Activated T-cell treated with anti-CD3 and anti-CD28 coated beads, Interleukin-2, amount 50 U/mL, for 72 hours (primary cell): ENCODE data around the gene CLDN11. TPM values are rescaled to one million over a fixed set of nuclear protein-coding genes. Genes with fewer than 3 reads are reported as not detected.

Experiments used
- ATAC-seq, 2 donors: fragments of 150-1000 bp; cut with Tn5 transposase; replicated peaks in 1 of 2; 2 replicates each; pipeline ENCODE4 v1.10.0; 2021; ENCODE audit warnings: moderate library complexity in 2 of 2, mild to moderate bottlenecking in 1 of 2
- DNase-seq, 2 donors: peaks; one replicate each; pipeline ENCODE4 v3.0.0; 2021 to 2022; ENCODE audit warnings: mixed read lengths in 1 of 2
- H3K27ac Mint-ChIP-seq: one replicate; pipeline ENCODE4 v1.8.0; 2022; ENCODE audit warnings: mild to moderate bottlenecking, moderate library complexity, mixed read lengths
- H3K27me3 Mint-ChIP-seq: one replicate; pipeline ENCODE4 v1.8.0; 2022; ENCODE audit warnings: low read depth, mixed read lengths
- H3K36me3 Mint-ChIP-seq, 2 donors: one replicate each; pipeline ENCODE4 v1.8.0; 2022; ENCODE audit warnings: mixed read lengths in 2 of 2, mild to moderate bottlenecking in 1 of 2; ENCODE audit not compliant: insufficient read depth in 2 of 2
- H3K4me1 Mint-ChIP-seq: one replicate; pipeline ENCODE4 v1.8.0; 2022; ENCODE audit warnings: low read depth, mixed read lengths
- H3K4me3 Mint-ChIP-seq, 2 donors: one replicate each; pipeline ENCODE4 v1.8.0; 2022; ENCODE audit warnings: mild to moderate bottlenecking in 2 of 2, mixed read lengths in 2 of 2, moderate library complexity in 2 of 2
- H3K9me3 Mint-ChIP-seq, 2 donors: one replicate each; pipeline ENCODE4 v1.8.0; 2022; ENCODE audit warnings: mixed read lengths in 2 of 2
- total RNA-seq, 2 donors: library from RNA; stranded (reverse); gene quantifications; one replicate each; pipeline ENCODE4 v1.2.3, GENCODE V29; 2022

Gene CLDN11
- total RNA-seq, 2 donors from 2014 or later, result not detected

DNA sequence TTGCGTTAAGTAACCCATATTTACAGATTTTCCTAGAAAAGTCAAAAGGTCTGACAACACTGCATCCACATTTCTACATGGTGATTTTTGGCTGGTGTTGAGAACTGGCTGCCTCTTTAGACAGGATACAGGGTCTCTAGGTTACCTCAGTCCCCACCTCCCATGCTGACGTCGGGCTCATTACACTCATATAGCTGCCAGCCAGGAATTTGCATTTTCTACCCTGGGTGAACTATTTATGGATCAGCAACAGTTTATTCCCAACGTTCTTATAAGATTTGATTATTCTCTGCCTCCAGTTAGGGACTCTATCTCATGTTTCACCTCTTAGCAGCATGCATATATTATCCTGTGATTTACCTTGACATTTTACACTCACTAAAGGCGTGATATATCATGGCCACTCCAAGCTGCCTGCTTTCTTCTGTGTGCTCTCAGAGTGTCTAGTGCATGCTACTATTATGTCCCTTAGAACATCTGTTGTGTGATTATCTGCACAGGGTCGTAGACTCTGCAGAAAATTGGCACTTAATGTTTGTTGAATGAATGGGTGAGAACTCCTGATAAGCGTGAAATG is 49.0 kb downstream of the CLDN11 start:
- Mint-ChIP-seq H3K27me3 (peaks cover 28% of the 10 kb centered on the region), H3K27ac (no peak overlapping the region), H3K4me3 (no peak overlapping the region), H3K4me1 (peaks cover 12% of the 10 kb centered on the region), H3K36me3 (no peaks in the 10 kb centered on the region), H3K9me3 (no peaks in the 10 kb centered on the region)
- ATAC-seq (no peak), DNase-seq (no peak)

DNA sequence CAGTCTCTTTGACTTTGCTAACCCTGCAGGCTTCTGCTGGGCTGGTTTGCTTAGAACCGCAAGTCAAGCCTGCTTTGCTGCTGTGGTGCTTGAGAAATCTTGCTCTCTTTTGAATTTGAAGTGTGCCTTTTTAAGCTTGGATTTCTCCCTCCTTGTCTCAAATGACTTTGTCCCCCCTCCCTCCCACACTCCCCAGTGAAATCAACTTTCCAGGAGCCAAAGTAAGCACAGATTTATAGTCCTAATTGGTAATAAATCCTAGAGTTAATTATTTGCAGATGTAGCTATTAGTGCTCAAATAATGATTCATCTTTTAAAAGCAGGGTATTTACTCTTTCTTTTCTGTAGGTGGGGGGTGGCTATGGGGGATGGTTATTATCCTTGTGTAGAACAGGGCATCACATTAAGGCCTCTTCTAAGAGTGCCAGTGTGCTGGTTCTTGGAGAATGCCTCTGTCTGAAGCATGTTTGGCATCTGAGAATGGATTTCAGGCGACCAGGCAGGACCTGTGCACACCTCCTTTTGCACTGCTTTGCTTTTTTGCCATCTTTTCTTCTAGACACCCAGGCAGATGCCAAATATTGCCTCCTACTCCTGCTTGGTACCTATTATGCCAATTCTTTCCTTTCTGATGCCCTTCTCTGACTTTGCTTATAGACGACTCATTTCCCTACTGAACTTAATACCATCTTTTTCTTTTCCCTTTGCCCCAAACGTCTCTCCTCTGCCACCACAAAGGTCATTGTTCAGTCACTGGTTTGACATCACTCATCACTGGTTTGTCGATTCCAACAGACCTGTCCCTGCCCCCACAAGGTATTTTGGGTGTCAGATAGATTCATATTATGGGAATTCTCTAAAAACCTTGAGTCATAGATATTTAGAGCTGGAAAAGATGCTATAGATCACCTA is 50.7 kb downstream of the CLDN11 start:
- DNase-seq (no peak), ATAC-seq (peak; percentile 39 to 62)
- H3K36me3 Mint-ChIP-seq, result no peaks in the 10 kb centered on the region
- no peaks in the 10 kb centered on the region for H3K9me3 Mint-ChIP-seq
- no peak overlapping the region for H3K27ac Mint-ChIP-seq
- peaks cover 30% of the 10 kb centered on the region for H3K27me3 Mint-ChIP-seq
- no peak overlapping the region for H3K4me3 Mint-ChIP-seq
- peaks cover 12% of the 10 kb centered on the region for H3K4me1 Mint-ChIP-seq

DNA sequence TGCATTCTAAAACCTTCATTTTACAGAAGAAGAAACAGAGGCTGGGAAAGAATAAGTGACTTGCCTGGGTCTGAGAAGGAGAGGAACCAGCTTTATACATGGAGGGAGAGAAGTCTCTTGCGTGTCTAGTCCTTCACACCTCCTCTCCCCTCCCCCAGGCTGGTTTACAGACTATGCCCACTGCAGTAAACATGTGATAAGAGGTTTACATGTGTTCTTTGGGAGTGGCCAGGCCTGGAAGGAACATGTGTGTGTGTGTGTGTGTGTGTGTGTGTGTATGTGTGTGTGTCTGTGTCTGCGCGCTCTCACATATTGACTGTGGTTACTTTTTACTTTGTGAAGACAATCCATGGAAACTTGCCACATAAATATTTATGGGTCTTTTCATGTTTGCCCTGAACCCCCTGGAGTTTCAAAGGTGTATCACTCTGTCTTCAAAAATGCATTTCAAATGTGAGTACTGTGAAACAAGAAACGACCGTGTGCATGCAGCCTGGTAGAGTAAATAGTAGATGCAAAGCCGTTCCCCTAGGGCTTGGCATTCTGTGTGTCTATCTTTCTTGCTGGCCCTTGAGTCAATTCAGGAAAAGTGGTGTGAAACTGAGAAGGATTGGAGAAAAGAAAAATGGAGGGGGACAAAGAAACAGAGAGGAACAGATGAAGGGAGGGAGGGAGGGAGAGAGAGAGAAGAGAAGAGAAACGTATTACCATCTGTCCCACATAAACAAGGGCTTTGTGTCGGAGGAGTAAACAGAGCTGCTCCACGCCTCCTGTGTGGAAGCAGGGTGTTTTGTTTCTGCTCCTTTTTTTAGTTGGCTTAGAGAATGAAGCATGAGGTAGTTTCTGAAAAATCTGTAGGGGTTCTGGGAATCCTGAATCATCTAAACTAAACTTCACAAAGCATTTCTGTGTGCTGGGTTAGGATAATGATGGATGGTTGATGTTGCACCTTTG is 51.7 kb downstream of the CLDN11 start:
- no peaks in the 10 kb centered on the region for H3K36me3 Mint-ChIP-seq
- ATAC-seq, result peak; percentile 15 to 26
- H3K4me1 Mint-ChIP-seq, result peaks cover 12% of the 10 kb centered on the region
- H3K9me3 Mint-ChIP-seq, result no peaks in the 10 kb centered on the region
- no peak overlapping the region for H3K4me3 Mint-ChIP-seq
- peaks cover 34% of the 10 kb centered on the region for H3K27me3 Mint-ChIP-seq
- DNase-seq, result no peak
- no peak overlapping the region for H3K27ac Mint-ChIP-seq

DNA sequence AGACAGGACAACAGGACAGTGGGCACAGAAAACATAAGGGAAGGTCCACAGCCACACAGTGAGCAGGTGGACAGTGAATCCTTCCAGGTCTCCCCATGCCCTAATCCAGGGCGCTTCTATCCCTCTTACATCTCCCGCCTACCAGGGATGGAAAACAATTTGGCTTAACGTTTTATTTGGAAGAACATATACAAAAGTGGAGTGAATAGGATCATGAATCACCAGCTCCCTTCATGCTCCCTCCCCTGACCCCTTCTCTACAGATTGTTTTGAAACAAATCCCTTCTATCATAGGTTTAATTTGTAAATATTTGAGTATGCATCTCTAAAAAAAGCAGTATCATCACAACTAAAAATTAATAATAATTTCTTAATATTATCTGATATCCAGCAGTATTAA is 52.5 kb downstream of the CLDN11 start:
- Mint-ChIP-seq H3K4me1 (peaks cover 12% of the 10 kb centered on the region), H3K4me3 (no peak overlapping the region), H3K27ac (no peak overlapping the region), H3K27me3 (peaks cover 34% of the 10 kb centered on the region), H3K36me3 (no peaks in the 10 kb centered on the region), H3K9me3 (no peaks in the 10 kb centered on the region)
- DNase-seq (no peak), ATAC-seq (no peak)

DNA sequence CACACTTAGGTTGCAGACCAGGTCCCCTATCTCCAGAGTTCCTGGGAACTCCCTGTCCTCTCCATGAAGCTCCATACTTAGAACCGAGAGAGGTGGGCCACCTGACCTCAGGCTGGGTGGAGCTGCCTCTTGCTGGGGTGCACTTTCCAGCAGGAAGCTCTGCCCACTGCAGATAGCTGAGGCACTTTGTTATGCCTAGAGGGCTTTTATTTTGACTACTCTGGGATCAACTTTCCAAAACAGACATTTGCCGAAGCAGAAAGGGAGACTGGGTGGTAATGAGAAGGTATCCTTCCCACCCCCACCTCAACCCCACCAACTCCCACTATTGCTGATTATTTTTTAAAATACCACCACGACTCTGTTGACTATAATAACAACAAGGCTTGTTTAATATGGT is 54.7 kb downstream of the CLDN11 start:
- Mint-ChIP-seq H3K27me3 (peaks cover 34% of the 10 kb centered on the region), H3K27ac (no peak overlapping the region), H3K36me3 (no peaks in the 10 kb centered on the region), H3K4me3 (no peak overlapping the region), H3K9me3 (no peaks in the 10 kb centered on the region), H3K4me1 (peaks cover 18% of the 10 kb centered on the region)
- ATAC-seq (no peak), DNase-seq (no peak)

DNA sequence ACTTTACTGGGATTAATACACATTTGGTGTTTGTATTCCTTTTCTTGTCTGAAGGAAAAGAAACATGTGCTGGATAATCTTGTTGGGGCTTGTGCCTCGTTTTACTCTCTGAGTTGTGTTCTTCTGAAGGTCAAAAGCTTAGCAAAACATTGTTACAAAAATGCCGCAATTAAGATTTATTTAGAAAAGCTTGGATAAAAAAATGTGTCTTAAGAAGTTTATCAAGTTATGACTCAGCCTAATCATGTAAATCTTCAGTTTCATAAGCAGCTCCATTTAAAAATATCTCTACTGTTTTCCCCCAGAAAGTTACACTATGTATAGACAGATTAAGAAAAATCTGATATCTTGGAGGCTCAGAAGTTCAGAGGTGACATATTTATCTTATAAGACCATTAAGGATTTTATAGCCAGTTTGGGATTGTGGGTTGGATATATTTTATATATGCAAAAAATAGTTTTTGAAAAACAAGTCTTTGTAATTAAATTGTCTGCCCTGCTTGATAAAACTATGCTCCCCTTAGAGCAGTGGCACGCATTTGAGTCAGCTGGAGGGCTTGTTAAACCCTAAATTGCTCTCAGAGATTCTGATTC is 56.5 kb downstream of the CLDN11 start:
- Mint-ChIP-seq H3K4me1 (peaks cover 9% of the 10 kb centered on the region), H3K27ac (no peak overlapping the region), H3K27me3 (peaks cover 44% of the 10 kb centered on the region), H3K4me3 (no peak overlapping the region), H3K9me3 (no peaks in the 10 kb centered on the region), H3K36me3 (no peaks in the 10 kb centered on the region)
- DNase-seq, result no peak
- no peak for ATAC-seq

DNA sequence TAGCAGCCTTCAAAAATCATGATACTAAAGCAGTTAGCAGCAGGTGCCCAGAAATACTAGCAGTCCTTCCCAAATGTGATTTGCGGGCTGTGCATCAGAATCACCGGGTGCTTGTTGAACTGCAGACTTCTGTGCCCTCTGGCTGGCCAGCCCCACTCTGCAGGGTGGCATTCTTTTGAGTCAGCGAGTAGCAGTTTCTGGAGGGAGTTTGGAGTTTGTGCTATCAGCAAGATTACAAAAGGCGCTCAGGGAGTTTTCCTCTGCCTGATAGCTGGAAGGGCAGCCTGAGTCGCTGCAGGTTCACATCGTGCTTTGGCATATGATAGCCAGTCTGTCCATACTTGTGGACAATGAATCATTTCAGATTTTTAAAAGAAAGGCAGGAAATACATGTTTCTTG is 57.6 kb downstream of the CLDN11 start:
- H3K27ac Mint-ChIP-seq, result no peak overlapping the region
- peaks cover 41% of the 10 kb centered on the region for H3K27me3 Mint-ChIP-seq
- ATAC-seq (no peak), DNase-seq (no peak)
- H3K9me3 Mint-ChIP-seq, result no peaks in the 10 kb centered on the region
- no peaks in the 10 kb centered on the region for H3K36me3 Mint-ChIP-seq
- H3K4me3 Mint-ChIP-seq, result no peak overlapping the region
- H3K4me1 Mint-ChIP-seq, result peaks cover 6% of the 10 kb centered on the region

DNA sequence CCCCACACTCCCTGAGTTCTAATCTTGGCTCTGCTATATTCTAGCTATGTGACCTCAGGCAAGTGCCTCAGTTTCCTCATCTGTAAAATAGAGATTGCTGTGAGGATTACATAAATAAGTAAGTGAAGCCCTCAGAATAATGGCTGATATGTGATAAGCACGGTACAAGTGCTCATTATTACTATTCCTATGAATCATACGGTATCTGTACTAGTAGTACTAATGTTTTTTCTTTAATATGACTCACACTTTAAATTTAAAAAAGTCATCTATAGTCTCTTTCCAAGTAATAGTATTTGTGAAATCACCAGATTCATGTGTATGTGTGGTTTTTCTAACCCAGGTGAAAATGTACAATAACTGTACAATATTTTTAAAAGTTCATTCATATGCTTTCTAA is 58.7 kb downstream of the CLDN11 start:
- no peak for DNase-seq
- Mint-ChIP-seq H3K27me3 (peaks cover 36% of the 10 kb centered on the region), H3K27ac (no peak overlapping the region), H3K4me1 (peaks cover 6% of the 10 kb centered on the region), H3K36me3 (no peaks in the 10 kb centered on the region), H3K4me3 (no peak overlapping the region), H3K9me3 (no peaks in the 10 kb centered on the region)
- peak in 1 of 2 donors; percentile 44 for ATAC-seq

DNA sequence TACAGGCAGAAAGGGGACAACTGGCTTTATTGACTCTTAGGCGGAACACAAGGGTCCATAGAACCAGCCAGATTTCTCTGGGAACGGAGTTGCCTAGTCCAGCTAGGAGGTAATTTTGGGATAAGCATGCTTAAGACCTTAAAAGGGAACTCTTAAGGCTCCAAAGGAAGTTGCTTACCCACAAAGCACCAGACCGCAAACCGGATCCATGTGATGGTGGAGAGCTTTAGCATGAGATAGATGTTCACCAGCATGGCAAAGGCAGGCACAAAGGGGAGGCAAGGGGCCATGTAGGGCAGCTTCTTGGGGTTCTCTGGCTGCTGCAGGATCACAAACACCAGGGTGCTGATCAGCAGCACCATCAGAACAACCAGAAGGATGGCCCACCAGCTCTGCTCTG is 61.4 kb downstream of the CLDN11 start:
- no peak for ATAC-seq

DNA sequence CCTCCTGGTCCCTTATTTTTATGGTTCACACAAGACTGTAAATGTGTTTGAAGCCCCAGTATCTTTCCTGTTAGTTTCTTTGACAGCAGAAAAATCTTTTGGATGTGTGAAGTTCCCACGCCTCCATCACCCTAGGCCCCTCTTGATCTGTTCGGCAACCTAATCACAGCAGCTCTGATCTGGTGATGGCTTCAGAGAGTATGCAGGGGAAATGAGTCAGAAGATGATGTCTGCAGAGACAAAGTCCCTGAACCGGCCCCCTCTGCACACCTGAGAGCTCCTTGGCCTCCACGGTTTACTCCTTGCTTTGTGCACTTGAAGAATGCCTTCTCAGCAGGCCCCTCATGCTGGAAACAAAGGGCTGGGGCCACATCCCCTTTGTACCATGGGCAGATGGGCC is 63.5 kb downstream of the CLDN11 start:
- Mint-ChIP-seq H3K9me3 (no peaks in the 10 kb centered on the region), H3K27me3 (peaks cover 27% of the 10 kb centered on the region), H3K4me1 (peaks cover 2% of the 10 kb centered on the region), H3K27ac (no peak overlapping the region), H3K4me3 (no peak overlapping the region), H3K36me3 (no peaks in the 10 kb centered on the region)
- DNase-seq, result no peak
- ATAC-seq, result no peak

More for the DNA sequence above, 61.4 kb downstream of the CLDN11 start:
- peaks cover 16% of the 10 kb centered on the region for H3K27me3 Mint-ChIP-seq
- peaks cover 6% of the 10 kb centered on the region for H3K4me1 Mint-ChIP-seq
- H3K9me3 Mint-ChIP-seq, result no peaks in the 10 kb centered on the region
- H3K36me3 Mint-ChIP-seq, result no peaks in the 10 kb centered on the region
- no peak for DNase-seq
- no peak overlapping the region for H3K4me3 Mint-ChIP-seq
- no peak overlapping the region for H3K27ac Mint-ChIP-seq

DNA sequence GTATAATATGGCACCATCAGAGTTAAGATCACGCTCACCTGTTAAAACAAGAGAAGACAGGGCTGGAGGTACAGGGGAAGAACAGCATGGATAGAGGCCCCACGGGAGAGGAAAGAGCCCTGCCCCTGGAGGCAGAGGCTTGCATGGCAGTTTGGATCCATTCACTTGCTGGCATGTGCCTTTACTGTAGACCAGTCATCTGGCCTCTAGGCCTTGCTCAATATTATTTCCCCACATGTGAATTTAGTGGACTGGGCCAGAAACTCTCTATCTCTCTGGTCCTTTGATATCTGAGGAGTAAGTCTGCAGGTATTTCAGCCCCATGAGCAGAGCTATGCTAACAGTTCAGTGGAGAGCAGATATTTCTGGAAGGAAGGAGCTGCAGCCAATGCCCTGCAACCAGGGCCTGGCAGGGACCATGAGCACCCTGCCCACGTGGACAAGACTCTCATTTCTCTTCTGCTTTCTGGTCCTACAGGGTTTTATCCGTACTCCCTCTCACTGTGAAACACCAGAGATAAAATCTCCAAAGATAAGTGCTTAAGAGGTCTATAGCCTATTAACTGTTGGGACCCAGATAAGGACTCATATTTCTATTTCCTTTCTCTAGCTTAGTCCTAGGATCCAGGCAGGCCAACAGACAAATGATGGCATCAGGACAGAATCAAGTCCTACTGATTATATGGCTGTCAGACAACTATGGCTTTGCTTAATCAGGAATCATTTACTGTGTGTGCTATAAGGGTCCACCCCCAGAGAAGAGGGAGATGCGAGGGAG is 65.0 kb downstream of the CLDN11 start:
- Mint-ChIP-seq H3K27me3 (peaks cover 32% of the 10 kb centered on the region), H3K36me3 (no peaks in the 10 kb centered on the region), H3K4me3 (no peak overlapping the region), H3K9me3 (no peaks in the 10 kb centered on the region), H3K4me1 (no peaks in the 10 kb centered on the region), H3K27ac (no peak overlapping the region)
- ATAC-seq (no peak), DNase-seq (no peak)
